GM21576 (cell line): ENCODE measurements around the gene PARD3.
"Not testable (repeated sequence)": the region's sequence is repeated elsewhere in the genome, so short reads cannot be mapped to it uniquely, and the experiment has no call there.

Source experiments
- ATAC-seq: cut with Tn5 transposase; IDR thresholded peaks from one replicate; pipeline ENCODE4 v1.9.1; 2021; ENCODE audit warnings: mild to moderate bottlenecking, moderate library complexity; ENCODE audit not compliant: unreplicated experiment

Gene PARD3

GRCh38 chr10:34745244-34745643 is 69.9 kb downstream of the PARD3 start:
- no peak for ATAC-seq

- ATAC-seq = no peak
Observed at GRCh38 chr10:34744590-34744989, 70.5 kb downstream of the PARD3 start.

DNA sequence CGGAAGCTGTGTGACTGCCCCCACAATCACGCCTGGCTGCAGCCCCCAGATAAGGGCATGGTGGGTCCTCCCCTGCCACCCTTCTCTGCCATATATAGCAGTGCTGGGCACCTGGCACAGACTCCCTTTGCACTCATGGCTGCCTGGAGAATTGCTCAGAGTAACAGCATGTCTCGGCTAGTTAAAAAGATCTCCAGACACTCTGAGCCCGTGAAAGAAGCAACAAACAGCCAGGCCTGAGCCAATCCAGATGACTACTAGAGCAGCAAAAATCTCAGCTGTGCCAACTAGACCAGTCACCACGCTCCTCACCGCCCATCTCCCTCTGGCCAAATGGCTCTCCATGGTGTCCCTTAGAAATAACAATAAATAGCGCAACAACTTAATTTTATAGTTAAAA is 71.3 kb downstream of the PARD3 start:
- no peak for ATAC-seq

- ATAC-seq = no peak
Observed at GRCh38 chr10:34742456-34742855, 72.6 kb downstream of the PARD3 start.

GRCh38 chr10:34741087-34741486 is 74.0 kb downstream of the PARD3 start:
- ATAC-seq = not testable (repeated sequence)

DNA sequence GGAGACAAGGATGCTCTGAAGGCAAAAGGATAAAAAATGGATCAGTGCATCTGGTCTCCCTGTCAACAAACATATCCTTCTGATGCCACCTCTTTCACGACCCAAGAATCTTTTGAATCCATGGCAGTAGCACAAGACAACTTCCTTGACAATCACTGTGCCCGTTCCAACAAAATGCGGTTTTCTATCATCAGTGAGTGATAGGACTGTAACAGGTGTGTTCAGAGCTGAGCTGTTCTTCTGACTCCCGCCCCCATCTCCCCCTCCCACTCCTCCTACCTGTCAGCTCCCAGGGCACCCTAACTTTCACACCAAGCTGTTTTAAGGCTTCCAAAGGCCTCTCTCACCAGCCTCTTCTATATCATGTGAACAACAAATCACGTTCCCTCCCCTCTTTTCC is 74.8 kb downstream of the PARD3 start:
- no peak for ATAC-seq

DNA sequence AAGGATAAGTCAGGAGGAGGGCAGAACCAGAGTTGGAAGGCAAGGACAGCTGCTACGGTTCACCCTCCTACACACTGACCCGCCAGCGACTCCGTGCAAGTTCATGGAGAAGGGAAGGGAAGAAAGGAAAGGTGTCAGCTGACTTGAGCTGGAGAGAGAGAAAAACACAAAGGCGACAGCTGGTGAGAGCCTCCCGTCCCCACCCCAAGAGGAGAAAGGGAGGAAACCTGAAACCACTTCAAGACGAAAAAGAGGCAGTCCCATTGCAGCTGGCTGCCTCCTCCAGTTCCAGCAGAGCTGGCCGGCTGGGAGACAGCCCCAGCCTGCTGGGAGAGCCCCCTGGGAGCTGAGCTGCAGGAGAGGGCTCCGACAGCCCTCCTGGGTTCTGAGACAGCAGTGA is 75.2 kb downstream of the PARD3 start:
- ATAC-seq = no peak

DNA sequence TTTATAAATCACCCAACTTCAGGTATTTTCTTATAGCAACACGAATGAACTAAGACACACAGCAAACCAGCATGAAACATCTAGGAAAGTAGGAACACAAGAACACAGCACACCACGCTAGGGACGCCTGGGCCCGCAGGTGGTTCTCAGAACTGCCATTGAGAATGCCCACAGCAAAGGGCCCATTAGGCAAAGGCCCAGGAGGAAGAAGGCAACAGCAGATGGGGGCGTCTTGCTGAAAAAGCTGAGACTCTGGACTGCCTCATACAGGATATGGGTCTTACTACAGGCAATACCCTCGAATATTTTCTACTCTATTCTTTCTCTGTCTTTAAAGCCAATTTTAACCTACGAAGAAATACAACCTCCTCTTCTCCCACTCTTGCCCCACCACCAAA is 77.3 kb downstream of the PARD3 start:
- no peak for ATAC-seq

- ATAC-seq = no peak
Observed at GRCh38 chr10:34736976-34737771, 77.9 kb downstream of the PARD3 start.

GRCh38 chr10:34734918-34735317 is 80.2 kb downstream of the PARD3 start:
- ATAC-seq = no peak

- no peak for ATAC-seq
Observed at GRCh38 chr10:34732926-34733325, 82.2 kb downstream of the PARD3 start.

DNA sequence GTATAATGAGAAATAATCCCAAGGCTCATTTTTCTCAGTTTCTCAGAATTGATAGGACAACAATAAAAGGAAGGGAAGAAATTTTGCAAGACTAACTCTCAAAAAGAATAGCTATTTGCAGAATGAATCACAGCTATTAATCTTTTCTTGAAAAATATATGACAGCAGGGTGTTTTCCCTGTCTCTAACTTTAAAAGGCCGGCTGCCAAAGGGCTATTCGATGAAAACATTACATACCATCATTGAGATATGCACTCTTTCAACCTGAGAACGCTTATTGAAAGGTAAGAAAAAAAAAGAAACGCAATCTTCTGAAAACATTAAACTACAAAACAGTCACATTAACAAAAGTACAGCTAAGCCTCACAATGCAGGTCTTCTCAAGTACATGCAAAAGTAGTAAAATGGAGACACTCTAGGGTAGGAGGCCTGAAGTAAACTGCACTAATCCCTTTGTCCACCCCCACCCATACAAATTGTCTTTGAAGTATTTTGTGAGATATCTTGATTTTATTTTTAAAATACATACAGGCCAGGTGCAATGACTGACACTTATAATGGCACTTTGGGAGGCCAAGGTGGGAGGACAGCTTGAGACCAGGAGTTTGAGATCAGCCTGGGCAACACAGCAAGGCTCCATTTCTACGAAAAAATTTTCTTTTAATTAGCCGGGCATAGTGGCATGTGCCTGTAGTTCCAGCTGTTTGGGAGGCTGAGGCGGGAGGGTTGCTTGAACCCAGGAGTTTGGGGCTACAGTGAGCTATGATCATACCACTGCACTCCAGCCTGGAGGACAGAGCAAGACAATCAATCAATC is 83.0 kb downstream of the PARD3 start:
- no peak for ATAC-seq

DNA sequence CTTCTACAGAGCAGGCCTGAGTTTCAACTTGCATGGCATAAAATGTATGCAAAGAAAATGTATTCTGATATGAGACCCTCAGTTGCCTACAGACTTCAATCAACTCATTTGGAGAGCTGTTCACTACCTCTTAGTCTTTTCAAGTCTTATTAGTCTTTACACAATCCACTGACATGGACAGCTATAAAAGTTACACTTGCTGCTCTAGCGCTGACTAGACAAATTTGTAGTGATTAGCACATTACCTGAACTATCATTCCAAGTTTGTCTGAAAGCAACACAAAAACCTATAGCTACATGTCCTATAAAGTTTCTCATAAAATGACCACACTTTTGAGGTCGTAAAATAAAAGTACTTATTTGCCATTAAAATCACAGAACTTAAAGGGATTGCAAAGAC is 83.9 kb downstream of the PARD3 start:
- ATAC-seq = no peak

GRCh38 chr10:34730726-34731125 is 84.4 kb downstream of the PARD3 start:
- no peak for ATAC-seq

- ATAC-seq = no peak
Observed at GRCh38 chr10:34729619-34730018, 85.5 kb downstream of the PARD3 start.

DNA sequence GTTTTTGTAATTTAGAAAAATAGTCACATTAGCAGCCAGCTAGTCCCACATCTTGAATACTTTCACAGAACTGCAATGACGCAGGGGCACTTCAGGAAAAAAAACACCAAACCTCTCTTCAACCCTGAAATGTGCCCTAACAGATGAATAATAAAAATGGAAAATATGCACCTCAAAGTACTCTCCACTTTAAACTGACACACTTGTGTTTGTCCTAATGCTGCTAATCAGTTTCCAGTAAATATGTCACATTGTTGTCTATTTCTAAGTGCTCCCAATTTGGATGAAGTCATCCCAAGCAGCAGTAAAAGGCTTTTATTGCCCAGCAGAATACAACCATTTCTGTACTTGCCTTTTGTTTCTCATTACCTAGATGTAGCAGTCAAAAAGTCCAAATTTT is 86.7 kb downstream of the PARD3 start:
- ATAC-seq = no peak

GRCh38 chr10:34727595-34728033 is 87.5 kb downstream of the PARD3 start:
- no peak for ATAC-seq

DNA sequence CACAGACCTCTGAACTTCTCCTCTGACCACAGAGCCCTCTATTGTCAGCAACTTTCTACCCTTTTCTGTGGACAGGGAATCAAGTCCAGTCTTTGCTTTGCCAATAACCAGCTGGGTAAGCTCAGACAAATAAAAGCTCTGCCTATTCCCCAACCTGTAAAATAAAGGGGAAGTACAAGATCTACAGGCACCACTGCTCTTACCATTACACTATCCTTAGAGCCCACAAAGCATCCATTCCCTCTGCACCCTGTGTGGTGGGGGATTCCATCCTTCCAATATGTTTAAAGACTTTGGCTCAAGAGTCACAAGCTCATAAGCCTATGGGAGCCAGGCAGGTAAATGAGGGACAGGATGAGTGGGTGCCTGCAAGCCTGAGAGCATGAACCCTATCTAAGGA is 88.2 kb downstream of the PARD3 start:
- ATAC-seq = no peak

DNA sequence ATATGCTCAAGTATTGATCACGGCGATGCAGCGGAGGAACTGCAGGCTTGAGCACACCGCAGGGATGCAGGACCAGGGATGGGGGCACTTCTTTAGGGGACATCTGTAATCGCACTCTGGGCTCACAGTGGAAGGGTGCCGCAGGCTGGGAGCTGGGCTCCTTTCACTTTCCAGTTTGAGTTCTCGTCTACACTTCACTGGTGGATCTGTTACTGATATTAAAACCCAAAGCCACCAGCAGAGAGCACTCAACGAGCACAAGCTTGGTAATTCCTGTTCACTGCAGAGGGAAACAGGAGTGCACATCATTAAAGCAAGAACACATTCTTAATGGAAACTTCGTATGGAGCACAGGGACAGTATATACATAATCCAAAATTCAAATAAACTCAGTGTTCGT is 91.3 kb downstream of the PARD3 start:
- ATAC-seq = no peak

DNA sequence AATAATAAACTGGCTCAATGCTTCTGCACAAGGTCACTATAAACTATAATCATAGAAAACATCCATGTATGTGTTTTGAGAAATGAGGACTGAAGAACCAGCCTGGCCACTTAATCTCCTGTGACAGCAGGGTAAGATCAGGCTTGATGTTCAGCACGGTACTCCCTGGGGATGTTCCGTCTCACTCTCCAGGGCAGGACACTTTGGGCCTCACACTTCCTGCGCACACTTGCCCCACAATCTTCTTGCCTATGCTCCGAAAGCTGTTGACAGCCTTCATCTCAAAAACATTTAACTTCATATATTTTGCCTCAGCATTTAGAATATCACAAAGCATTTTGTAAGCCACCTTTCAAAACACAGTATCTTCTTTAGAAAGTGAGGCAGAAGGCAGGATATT is 92.7 kb downstream of the PARD3 start:
- no peak for ATAC-seq

DNA sequence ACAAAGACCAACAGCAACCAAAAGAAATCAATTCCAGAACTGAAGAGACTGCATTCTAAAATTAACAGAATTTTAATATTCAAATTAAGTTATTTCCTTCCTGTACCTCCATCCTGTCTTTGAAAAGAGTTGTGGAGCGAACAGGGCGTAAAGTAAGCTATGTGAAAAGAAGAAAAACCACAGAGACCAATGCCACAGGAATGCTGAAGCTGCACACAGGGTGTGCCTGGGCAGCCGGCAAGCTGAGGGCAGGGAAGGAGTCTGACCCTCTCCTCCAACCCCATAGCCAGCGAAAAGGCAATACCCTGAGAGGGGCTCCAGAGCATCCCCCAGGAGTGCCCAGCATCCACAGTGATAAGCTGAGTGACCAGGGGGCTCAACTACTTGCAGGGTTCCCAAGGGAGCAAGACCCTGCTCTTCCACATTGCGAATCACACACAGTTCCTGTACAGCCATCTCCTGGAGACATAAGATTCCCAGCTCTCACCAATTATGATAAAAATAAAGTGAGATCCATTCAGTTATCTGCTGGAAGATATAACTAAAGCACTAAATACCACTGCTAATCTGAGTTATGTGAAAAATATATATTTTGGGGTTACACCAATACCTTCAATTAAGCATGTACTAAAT is 93.8 kb downstream of the PARD3 start:
- no peak for ATAC-seq

DNA sequence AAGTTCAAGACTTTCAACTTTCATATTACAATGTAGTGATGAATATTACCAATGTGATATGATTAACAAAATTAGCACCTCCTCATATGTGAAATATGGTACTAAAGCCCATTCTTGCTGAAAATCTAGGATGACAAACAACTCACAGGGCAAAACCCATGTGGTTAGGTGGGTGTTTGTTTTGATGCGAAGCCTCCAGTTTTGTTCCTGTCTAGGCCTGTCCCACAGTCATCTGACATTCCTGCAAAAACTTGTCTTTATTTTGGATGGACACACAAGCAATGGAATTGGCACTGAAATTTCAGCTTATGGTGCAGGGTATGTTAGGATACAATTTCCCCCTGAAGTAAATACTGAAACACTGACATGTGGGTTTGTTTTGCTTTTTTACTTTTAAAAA is 95.3 kb downstream of the PARD3 start:
- no peak for ATAC-seq
